ENCODE measurements around the gene RNASEH1. TPM values are rescaled to one million over a fixed set of nuclear protein-coding genes. Genes with fewer than 3 reads are reported as not detected.

Gene RNASEH1
- total and polyA plus RNA-seq, 2 experiments from 2014 or later: 15.3 to 25.6 TPM

DNA sequence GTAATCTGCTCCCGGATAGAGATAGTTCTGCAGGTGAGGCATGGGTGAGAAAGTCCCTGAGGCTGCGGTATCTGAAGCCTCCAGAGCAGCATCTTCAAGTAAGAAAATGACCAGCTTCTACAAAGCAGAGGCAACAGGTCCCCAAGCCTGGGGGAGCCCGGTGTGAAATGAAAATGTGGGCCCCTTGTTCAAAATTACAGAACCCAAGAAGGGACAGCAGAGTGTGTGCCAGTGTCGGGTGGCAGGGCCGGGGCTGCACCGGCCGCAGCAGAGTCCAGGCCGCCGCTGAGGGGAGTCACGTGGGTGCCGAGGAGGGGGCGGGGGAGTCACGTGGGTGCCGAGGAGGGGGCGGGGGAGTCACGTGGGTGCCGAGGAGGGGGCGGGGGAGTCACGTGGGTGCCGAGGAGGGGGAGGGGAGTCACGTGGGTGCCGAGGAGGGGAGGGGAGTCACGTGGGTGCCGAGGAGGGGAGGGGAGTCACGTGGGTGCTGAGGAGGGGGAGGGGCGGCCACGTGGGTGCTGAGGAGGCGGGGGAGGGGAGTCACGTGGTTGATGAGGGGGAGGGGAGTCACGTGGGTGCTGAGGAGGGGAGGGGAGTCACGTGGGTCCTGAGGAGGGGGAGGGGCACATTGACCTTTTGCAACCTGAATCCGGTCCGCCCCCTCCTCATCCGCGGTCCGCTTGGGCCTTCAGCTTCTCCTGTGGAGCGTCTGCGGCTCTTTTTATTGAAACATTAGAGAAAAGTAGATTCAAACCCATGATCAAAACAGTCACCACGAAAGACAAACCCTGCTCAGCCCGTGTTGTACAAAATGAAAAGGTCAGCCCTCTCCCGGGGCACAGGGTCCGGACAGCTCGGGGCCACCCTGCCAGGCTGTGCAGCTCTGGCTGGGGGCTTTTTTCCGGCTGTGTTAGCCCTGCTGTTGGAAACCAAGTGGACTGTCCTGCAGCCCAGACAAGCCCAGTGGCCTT is 47.1 kb upstream of the RNASEH1 start:
- H3K79me2 ChIP-seq: no peaks in the 10 kb centered on the region
- no peaks in the 10 kb centered on the region for H4K20me1 ChIP-seq (ENCODE audit: insufficient read depth, poor library complexity, severe bottlenecking)
- no peak for TF ChIP-seq EZH2phosphoT487 (IDR thresholded peaks at IDR 0.05; ENCODE audit: low read depth, severe bottlenecking, unreplicated experiment)
- TF ChIP-seq, protein P1, sequence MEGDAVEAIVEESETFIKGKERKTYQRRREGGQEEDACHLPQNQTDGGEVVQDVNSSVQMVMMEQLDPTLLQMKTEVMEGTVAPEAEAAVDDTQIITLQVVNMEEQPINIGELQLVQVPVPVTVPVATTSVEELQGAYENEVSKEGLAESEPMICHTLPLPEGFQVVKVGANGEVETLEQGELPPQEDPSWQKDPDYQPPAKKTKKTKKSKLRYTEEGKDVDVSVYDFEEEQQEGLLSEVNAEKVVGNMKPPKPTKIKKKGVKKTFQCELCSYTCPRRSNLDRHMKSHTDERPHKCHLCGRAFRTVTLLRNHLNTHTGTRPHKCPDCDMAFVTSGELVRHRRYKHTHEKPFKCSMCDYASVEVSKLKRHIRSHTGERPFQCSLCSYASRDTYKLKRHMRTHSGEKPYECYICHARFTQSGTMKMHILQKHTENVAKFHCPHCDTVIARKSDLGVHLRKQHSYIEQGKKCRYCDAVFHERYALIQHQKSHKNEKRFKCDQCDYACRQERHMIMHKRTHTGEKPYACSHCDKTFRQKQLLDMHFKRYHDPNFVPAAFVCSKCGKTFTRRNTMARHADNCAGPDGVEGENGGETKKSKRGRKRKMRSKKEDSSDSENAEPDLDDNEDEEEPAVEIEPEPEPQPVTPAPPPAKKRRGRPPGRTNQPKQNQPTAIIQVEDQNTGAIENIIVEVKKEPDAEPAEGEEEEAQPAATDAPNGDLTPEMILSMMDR (IDR thresholded peaks at IDR 0.05; ENCODE audit: poor library complexity): no peak
- no peak for TF ChIP-seq EZH2 (IDR thresholded peaks at IDR 0.05; ENCODE audit: borderline replicate concordance)
- no peak overlapping the region for H3K4me2 ChIP-seq
- H3K9me3 ChIP-seq (ENCODE audit: low read depth): no peaks in the 10 kb centered on the region
- H3K9me2 ChIP-seq (replicated peaks; ENCODE audit: insufficient read depth): no peaks in the 10 kb centered on the region
- H3K36me3 ChIP-seq (replicated peaks; ENCODE audit: insufficient read depth, low read depth): no peaks in the 10 kb centered on the region
- 85% methylated on average over 13 of the region's 44 CpGs for WGBS (ENCODE audit: low lambda C conversion rate, missing lambda C conversion rate)
- no peaks in the 10 kb centered on the region for H3K27me3 ChIP-seq
- H2AFZ ChIP-seq: no peak overlapping the region
- H3K4me1 ChIP-seq (ENCODE audit: insufficient read depth): no peaks in the 10 kb centered on the region
- H3K4me3 ChIP-seq: no peak overlapping the region
- H3K27ac ChIP-seq: no peak overlapping the region
- no peak for DNase-seq (ENCODE audit: low spot score)

DNA sequence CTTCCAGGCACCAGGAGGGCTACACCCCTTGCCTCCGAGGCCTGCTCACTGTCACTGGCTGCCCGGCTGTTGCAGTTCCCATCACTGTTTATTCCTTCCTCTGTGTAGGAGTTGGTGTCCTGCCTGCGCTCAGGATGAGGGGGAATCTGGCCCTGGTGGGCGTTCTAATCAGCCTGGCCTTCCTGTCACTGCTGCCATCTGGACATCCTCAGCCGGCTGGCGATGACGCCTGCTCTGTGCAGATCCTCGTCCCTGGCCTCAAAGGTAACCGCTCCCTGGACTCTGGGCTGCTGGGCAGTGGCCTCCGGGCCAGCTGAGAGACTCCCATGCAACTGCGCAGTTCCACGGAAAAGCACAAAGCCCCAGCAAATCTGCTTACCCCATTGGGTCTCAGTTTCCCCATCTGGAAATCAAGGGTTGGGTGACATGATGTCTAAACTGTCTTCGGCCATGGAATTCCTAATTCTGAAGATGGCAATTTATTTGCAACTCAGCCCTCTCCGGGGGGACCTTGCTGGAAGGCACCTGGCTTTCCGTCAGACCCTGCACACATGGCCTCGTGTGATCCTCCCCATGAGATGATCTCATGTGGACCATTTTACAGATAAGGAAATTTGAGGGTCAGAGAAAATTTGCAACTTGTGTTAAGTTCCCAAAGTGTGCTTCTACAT is 46.2 kb upstream of the RNASEH1 start:
- no peak overlapping the region for H3K4me2 ChIP-seq

DNA sequence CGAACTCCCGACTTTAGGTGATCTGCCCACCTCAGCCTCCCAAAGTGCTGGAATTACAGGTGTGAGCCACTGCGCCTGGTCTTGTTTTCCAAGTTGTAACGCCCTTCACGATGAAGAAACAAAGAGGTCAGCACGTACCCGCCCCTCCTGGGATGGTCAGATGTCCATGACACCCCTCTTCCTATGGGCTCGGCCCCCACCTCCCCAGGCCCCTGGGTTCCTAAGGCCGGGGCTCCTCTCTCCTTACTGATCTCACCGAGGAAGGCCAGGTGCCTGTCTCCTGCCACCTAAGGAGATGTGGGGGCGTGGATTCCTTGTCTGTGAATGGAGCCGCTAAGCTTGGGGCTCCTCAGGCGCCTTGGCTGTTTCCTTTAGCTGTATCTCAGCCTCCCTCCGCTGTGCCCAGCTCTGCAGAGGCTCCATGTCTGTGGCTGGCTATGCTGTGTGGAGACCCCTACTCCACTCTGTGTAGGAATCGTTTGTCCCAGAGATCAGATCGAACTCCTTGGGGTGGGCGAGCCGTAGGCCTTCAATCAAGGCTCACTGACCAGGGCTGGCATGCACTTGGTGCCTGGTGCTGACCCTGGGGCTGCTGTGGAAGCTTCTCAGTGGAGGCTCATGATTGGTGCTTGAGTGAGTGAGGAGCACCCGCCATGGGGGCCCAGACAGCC is 45.5 kb upstream of the RNASEH1 start:
- no peak overlapping the region for H3K4me3 ChIP-seq
- no peak overlapping the region for H3K4me2 ChIP-seq
- H3K4me1 ChIP-seq (ENCODE audit: insufficient read depth): no peaks in the 10 kb centered on the region
- 84% methylated on average over 19 of the region's 19 CpGs for WGBS (ENCODE audit: low lambda C conversion rate, missing lambda C conversion rate)
- no peaks in the 10 kb centered on the region for H3K36me3 ChIP-seq (replicated peaks; ENCODE audit: insufficient read depth, low read depth)
- no peaks in the 10 kb centered on the region for H3K9me3 ChIP-seq (ENCODE audit: low read depth)
- no peaks in the 10 kb centered on the region for H3K79me2 ChIP-seq
- H3K27ac ChIP-seq: peak overlapping the region; percentile 42
- no peaks in the 10 kb centered on the region for H4K20me1 ChIP-seq (ENCODE audit: insufficient read depth, poor library complexity, severe bottlenecking)
- no peaks in the 10 kb centered on the region for H3K9me2 ChIP-seq (replicated peaks; ENCODE audit: insufficient read depth)
- DNase-seq (ENCODE audit: low spot score): no peak
- H3K27me3 ChIP-seq: no peaks in the 10 kb centered on the region
- H2AFZ ChIP-seq: no peak overlapping the region
- TF ChIP-seq EZH2phosphoT487 (IDR thresholded peaks at IDR 0.05; ENCODE audit: low read depth, severe bottlenecking, unreplicated experiment) (no peak), EZH2 (IDR thresholded peaks at IDR 0.05; ENCODE audit: borderline replicate concordance) (no peak)
- TF ChIP-seq, protein P1 (IDR thresholded peaks at IDR 0.05; ENCODE audit: poor library complexity): no peak

More for the DNA sequence above, 46.2 kb upstream of the RNASEH1 start:
- Histone ChIP-seq H3K4me1 (ENCODE audit: insufficient read depth) (no peaks in the 10 kb centered on the region), H3K79me2 (no peaks in the 10 kb centered on the region), H3K27ac (peak overlapping the region; percentile 11), H4K20me1 (ENCODE audit: insufficient read depth, poor library complexity, severe bottlenecking) (no peaks in the 10 kb centered on the region), H3K36me3 (replicated peaks; ENCODE audit: insufficient read depth, low read depth) (no peaks in the 10 kb centered on the region), H3K27me3 (no peaks in the 10 kb centered on the region), H3K9me3 (ENCODE audit: low read depth) (no peaks in the 10 kb centered on the region), H3K9me2 (replicated peaks; ENCODE audit: insufficient read depth) (no peaks in the 10 kb centered on the region), H3K4me3 (no peak overlapping the region), H2AFZ (no peak overlapping the region)
- DNase-seq (ENCODE audit: low spot score): no peak
- 61% methylated on average over 16 of the region's 16 CpGs for WGBS (ENCODE audit: low lambda C conversion rate, missing lambda C conversion rate)
- TF ChIP-seq, protein P1 (IDR thresholded peaks at IDR 0.05; ENCODE audit: poor library complexity): no peak
